PC-3 (cell line): Measurements from ENCODE around the gene STX16. TPM values are rescaled to one million over a fixed set of nuclear protein-coding genes. Genes with fewer than 3 reads are reported as not detected.

Experiments
- ATAC-seq: fragments of 200-7000 bp; cut with Tn5 transposase; 2 replicates; pipeline ENCODE4 v1.9.1; 2020; ENCODE audit warnings: mild to moderate bottlenecking, moderate library complexity
- BruUV-seq: library from RNA; stranded (reverse); fragments of 400-500 nt; replicated peaks from 2 replicates; lab custom pipeline; 2021; lab: Mats Ljungman, UMichigan
- CTCF ChIA-PET: fragments of 300-600 bp; sonication (Branson Sonifier 250); formaldehyde crosslinking; loops from one replicate; lab custom pipeline; 2022; ENCODE audit warnings: antibody characterized with exemption; lab: Charles Lee
- POLR2A ChIA-PET: fragments of 300-600 bp; sonication (Branson Sonifier 250); formaldehyde crosslinking; loops from one replicate; lab custom pipeline; 2022; ENCODE audit warnings: antibody characterized with exemption; ENCODE audit not compliant: unreplicated experiment; lab: Charles Lee
- DNase-seq: peaks from one replicate; pipeline ENCODE4 v3.0.0-alpha.2; 2015
- H2AFZ ChIP-seq: fragments of 300-600 bp; sonication (generic); 2 replicates; pipeline ENCODE4 v1.6.0; 2016; ENCODE audit warnings: antibody characterized with exemption, low read length
- H3F3A ChIP-seq: fragments of 300-600 bp; sonication (generic); one replicate; pipeline ENCODE4 v1.6.0; 2017; ENCODE audit warnings: antibody characterized with exemption, low read length, control low read depth, mild to moderate bottlenecking; ENCODE audit not compliant: unreplicated experiment
- H3K27ac ChIP-seq: fragments of 300-600 bp; sonication (generic); 2 replicates; pipeline ENCODE4 v1.5.1; 2016; ENCODE audit warnings: mild to moderate bottlenecking, low read length
- H3K27me3 ChIP-seq: fragments of 300-600 bp; sonication (generic); 2 replicates; pipeline ENCODE4 v1.6.1; 2016; ENCODE audit warnings: low read length, mixed read lengths
- H3K36me3 ChIP-seq: fragments of 300-600 bp; sonication (generic); 2 replicates; pipeline ENCODE4 v1.6.1; 2016; ENCODE audit warnings: low read depth, mixed run types, low read length, mixed read lengths
- H3K4me1 ChIP-seq: fragments of 300-600 bp; sonication (generic); 2 replicates; pipeline ENCODE4 v1.5.1; 2016; ENCODE audit warnings: low read length; ENCODE audit not compliant: insufficient read depth
- H3K4me2 ChIP-seq: fragments of 300-600 bp; sonication (generic); 2 replicates; pipeline ENCODE4 v1.6.0; 2016; ENCODE audit warnings: low read length
- H3K4me3 ChIP-seq: fragments of 300-600 bp; sonication (generic); 2 replicates; pipeline ENCODE4 v1.5.1; 2016; ENCODE audit warnings: mild to moderate bottlenecking, low read length, mixed read lengths
- H3K79me2 ChIP-seq: fragments of 300-600 bp; sonication (generic); 2 replicates; pipeline ENCODE4 v1.6.1; 2017; ENCODE audit warnings: low read length, mixed read lengths
- H3K9ac ChIP-seq: fragments of 300-600 bp; sonication (generic); 2 replicates; pipeline ENCODE4 v1.6.0; 2016; ENCODE audit warnings: mild to moderate bottlenecking, low read length
- H3K9me2 ChIP-seq: fragments of 300-600 bp; sonication (generic); replicated peaks from 2 replicates; pipeline ENCODE4 v1.6.1; 2016; ENCODE audit warnings: mixed run types, low read length, mixed read lengths
- H3K9me3 ChIP-seq: fragments of 300-600 bp; sonication (generic); 2 replicates; pipeline ENCODE4 v1.6.1; 2016; ENCODE audit warnings: low read length, mixed read lengths
- H4K20me1 ChIP-seq: fragments of 300-600 bp; sonication (generic); 2 replicates; pipeline ENCODE4 v1.6.1; 2016; ENCODE audit warnings: low read length, mixed read lengths
- CTCF ChIP-seq: fragments of 300-600 bp; sonication (generic); conservative IDR thresholded peaks from 2 replicates; pipeline ENCODE4 v1.5.1; 2017; ENCODE audit warnings: antibody characterized with exemption, low read depth, mild to moderate bottlenecking, low read length
- EZH2 ChIP-seq: fragments of 300-600 bp; sonication (generic); IDR thresholded peaks from one replicate; pipeline ENCODE4 v1.6.1; 2017; ENCODE audit warnings: antibody characterized with exemption, mild to moderate bottlenecking, low read length; ENCODE audit not compliant: unreplicated experiment
- EZH2phosphoT487 ChIP-seq: fragments of 300-600 bp; sonication (generic); IDR thresholded peaks from 2 replicates; pipeline ENCODE4 v1.6.1; 2018; ENCODE audit warnings: mild to moderate bottlenecking, antibody characterized with exemption, low read length, borderline replicate concordance
- intact Hi-C: fragments of 100-400 bp; cut with micrococcal nuclease; formaldehyde crosslinking; loops from 2 replicates; pipeline ENCODE4 v1.9.0; 2023
- total RNA-seq: library from RNA; depleted of rRNA; stranded (reverse); fragments of >200 nt; gene quantifications from 2 replicates; pipeline ENCODE4 v1.2.3, GENCODE V29; 2014

The STX16 gene
- total RNA-seq, 1 experiment from 2014 or later = 44.2 TPM

DNA sequence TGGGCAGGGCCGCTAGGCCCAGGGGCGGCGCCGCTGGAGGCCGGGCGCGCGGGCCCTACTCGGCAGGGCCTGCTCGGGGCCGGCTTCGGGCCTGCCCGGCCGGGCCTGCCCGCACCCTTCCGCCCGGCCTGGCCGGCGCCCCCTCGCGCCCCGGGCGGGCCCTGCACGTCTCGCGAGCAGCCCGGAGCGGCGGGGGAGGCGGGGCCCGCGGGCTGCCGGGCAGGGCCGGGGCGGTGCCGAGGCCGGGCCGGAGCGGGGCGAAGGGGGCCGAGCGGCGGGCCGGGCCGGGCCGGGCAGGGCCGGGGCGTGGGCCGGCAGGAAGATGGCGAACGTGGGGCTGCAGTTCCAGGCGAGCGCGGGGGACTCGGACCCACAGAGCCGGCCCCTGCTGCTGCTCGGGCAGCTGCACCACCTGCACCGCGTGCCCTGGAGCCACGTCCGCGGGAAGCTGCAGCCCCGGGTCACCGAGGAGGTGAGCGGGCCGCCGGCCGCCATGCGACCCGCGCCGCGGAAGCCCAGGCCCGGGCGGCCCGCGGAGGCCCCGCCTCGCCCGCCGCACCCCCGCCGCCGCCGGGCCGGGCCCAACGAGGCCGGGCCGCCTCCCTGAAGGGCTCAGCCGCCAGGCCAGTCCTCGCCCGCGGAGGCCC lies 41.6 kb downstream of the STX16 start, which contains the start of gene NPEPL1:
NPEPL1 (plus strand) TSS at position 222 of the 647 bp plus-strand sequence; CDS start at position 323, 101 bp downstream.
- H3K9ac ChIP-seq = peak within 1 kb of the TSS; percentile 88
- peak within 1 kb of the TSS; percentile 33 for H3K27ac ChIP-seq
- DNase-seq (peak; percentile 88), ATAC-seq (peak; percentile 91)
- ChIA-PET POLR2A (no interaction called here), CTCF (interaction anchor here (0.9 to 1.1 kb wide), 2 partner anchors 42 to 211 kb away, joined by 4 to 14 read pairs; partner anchors contain the start of gene STX16)
- H3K4me3 ChIP-seq = peak within 1 kb of the TSS; percentile 74
- no peaks in the 10 kb centered on the region for H4K20me1 ChIP-seq
- H3K27me3 ChIP-seq = no peaks in the 10 kb centered on the region
- H3K79me2 ChIP-seq = peaks cover 17% of the 10 kb centered on the region
- H3K4me1 ChIP-seq = peaks cover 17% of the 10 kb centered on the region
- TF ChIP-seq EZH2 = no peak
- no peak for TF ChIP-seq EZH2phosphoT487
- TF ChIP-seq CTCF = no peak
- no TSS peak for BruUV-seq
- H2AFZ ChIP-seq = peak within 1 kb of the TSS; percentile 79
- no peaks in the 10 kb centered on the region for H3K9me3 ChIP-seq
- H3K4me2 ChIP-seq = peak within 1 kb of the TSS; percentile 98
- H3K9me2 ChIP-seq = no peaks in the 10 kb centered on the region
- H3K36me3 ChIP-seq = peaks cover 9% of the 10 kb centered on the region; the same call in 1 of the 2 replicates
- H3F3A ChIP-seq = peaks cover 10% of the 10 kb centered on the region
- intact Hi-C loops = loop anchor here (2.0 kb wide), 1 partner anchor 212 kb away; no protein-coding TSS in a partner anchor

GRCh38 chr20:58693226-58694006 lies 42.3 kb downstream of the STX16 start:
- H3K9ac ChIP-seq = peak overlapping the region; percentile 88
- no TSS peak for BruUV-seq
- H3K4me2 ChIP-seq = peak overlapping the region; percentile 98
- DNase-seq (peak; percentile 29), ATAC-seq (peak; percentile 4)
- peaks cover 17% of the 10 kb centered on the region for H3K4me1 ChIP-seq
- no peaks in the 10 kb centered on the region for H3K27me3 ChIP-seq
- ChIA-PET CTCF (interaction anchor here (0.9 to 1.1 kb wide), 2 partner anchors 42 to 212 kb away, joined by 4 to 14 read pairs; partner anchors contain the start of gene STX16), POLR2A (interaction anchor here (0.6 to 0.7 kb wide), 2 partner anchors 380 to 1889 kb away, joined by 3 to 5 read pairs; no protein-coding TSS in a partner anchor)
- no peak for TF ChIP-seq EZH2
- 0 out of 2 replicates have a peak, but pooled peaks have one; percentile 6 for TF ChIP-seq CTCF
- peak overlapping the region; percentile 33 for H3K27ac ChIP-seq
- H3F3A ChIP-seq = peaks cover 10% of the 10 kb centered on the region
- peak overlapping the region; percentile 74 for H3K4me3 ChIP-seq
- no peaks in the 10 kb centered on the region for H3K9me2 ChIP-seq
- H3K36me3 ChIP-seq = peaks cover 9% of the 10 kb centered on the region; the same call in 1 of the 2 replicates
- H3K79me2 ChIP-seq = peaks cover 17% of the 10 kb centered on the region
- H3K9me3 ChIP-seq = no peaks in the 10 kb centered on the region
- no peaks in the 10 kb centered on the region for H4K20me1 ChIP-seq
- H2AFZ ChIP-seq = peak overlapping the region; percentile 79
- intact Hi-C loops = loop anchor here (2.0 kb wide), 1 partner anchor 213 kb away; no protein-coding TSS in a partner anchor
